ENCODE measurements around the gene BCL11B.

Gene BCL11B

GRCh38 chr14:99137913-99138571, 134.0 kb downstream of the BCL11B start:
- no peak for DNase-seq (ENCODE audit: low read depth, low spot score)

- DNase-seq (ENCODE audit: low read depth, low spot score) = no peak
These were observed 134.8 kb downstream of the BCL11B start for GRCh38 chr14:99137001-99137700.

GRCh38 chr14:99136401-99136800, 135.6 kb downstream of the BCL11B start:
- no peak for DNase-seq (ENCODE audit: low read depth, low spot score)

GRCh38 chr14:99136047-99136400, 136.0 kb downstream of the BCL11B start:
- DNase-seq (ENCODE audit: low read depth, low spot score) = no peak

GRCh38 chr14:99134516-99135046, 137.4 kb downstream of the BCL11B start:
- DNase-seq (ENCODE audit: low read depth, low spot score) = no peak

- no peak for DNase-seq (ENCODE audit: low read depth, low spot score)
These were observed 138.1 kb downstream of the BCL11B start for GRCh38 chr14:99133636-99134515.

- no peak for DNase-seq (ENCODE audit: low read depth, low spot score)
These were observed 139.0 kb downstream of the BCL11B start for GRCh38 chr14:99132821-99133635.

- no peak for DNase-seq (ENCODE audit: low read depth, low spot score)
These were observed 140.2 kb downstream of the BCL11B start for GRCh38 chr14:99131632-99132271.

GRCh38 chr14:99129998-99130397, 142.0 kb downstream of the BCL11B start:
- DNase-seq (ENCODE audit: low read depth, low spot score) = no peak

- DNase-seq (ENCODE audit: low read depth, low spot score) = no peak
These were observed 142.7 kb downstream of the BCL11B start for GRCh38 chr14:99129211-99129696.

- DNase-seq (ENCODE audit: low read depth, low spot score) = no peak
These were observed 143.8 kb downstream of the BCL11B start for GRCh38 chr14:99128185-99128584.

- no peak for DNase-seq (ENCODE audit: low read depth, low spot score)
These were observed 144.3 kb downstream of the BCL11B start for GRCh38 chr14:99127651-99128167.

- DNase-seq (ENCODE audit: low read depth, low spot score) = no peak
These were observed 146.2 kb downstream of the BCL11B start for GRCh38 chr14:99125616-99126431.

GRCh38 chr14:99125113-99125512, 146.9 kb downstream of the BCL11B start:
- DNase-seq (ENCODE audit: low read depth, low spot score) = no peak

- no peak for DNase-seq (ENCODE audit: low read depth, low spot score)
These were observed 147.4 kb downstream of the BCL11B start for GRCh38 chr14:99124482-99125105.

- no peak for DNase-seq (ENCODE audit: low read depth, low spot score)
These were observed 148.7 kb downstream of the BCL11B start for GRCh38 chr14:99123208-99123870.

- no peak for DNase-seq (ENCODE audit: low read depth, low spot score)
These were observed 149.4 kb downstream of the BCL11B start for GRCh38 chr14:99122521-99123125.

- DNase-seq (ENCODE audit: low read depth, low spot score) = no peak
These were observed 150.6 kb downstream of the BCL11B start for GRCh38 chr14:99121319-99121875.

All from activated naive CD8-positive, alpha-beta T cell treated with anti-CD3 and anti-CD28 coated beads, Interleukin-2, amount 50 U/mL, for 16 hours (primary cell).